ENCODE measurements around the gene PDCL3. TPM values are rescaled to one million over a fixed set of nuclear protein-coding genes. Genes with fewer than 3 reads are reported as not detected.

The PDCL3 gene
- polyA plus RNA-seq, 10 donors, result 30.8 to 43.2 (median 35.9) TPM

GRCh38 chr2:100554798-100555407, 7.9 kb upstream of the PDCL3 start:
- DNase-seq, result no peak

- no peak for DNase-seq
Measured at GRCh38 chr2:100556746-100557145, 6.0 kb upstream of the PDCL3 start.

- no peak for DNase-seq
Measured at GRCh38 chr2:100560216-100560830, 2.5 kb upstream of the PDCL3 start.

- no peak for DNase-seq
Measured at GRCh38 chr2:100561191-100561590, 1.6 kb upstream of the PDCL3 start.

- DNase-seq, result peak in 1 of 3 donors; percentile 15
Measured at GRCh38 chr2:100563407-100564247, 834 bp downstream of the PDCL3 start.

- no peak for DNase-seq
Measured at GRCh38 chr2:100568989-100569388, 6.2 kb downstream of the PDCL3 start.

GRCh38 chr2:100571668-100572067, 8.9 kb downstream of the PDCL3 start:
- DNase-seq, result no peak

- DNase-seq, result no peak
Measured at GRCh38 chr2:100577777-100578176, 15.0 kb downstream of the PDCL3 start.

- DNase-seq, result peak in 1 of 3 donors; percentile 26
Measured at GRCh38 chr2:100580367-100581276, 17.8 kb downstream of the PDCL3 start.

- no peak for DNase-seq
Measured at GRCh38 chr2:100581277-100581612, 18.5 kb downstream of the PDCL3 start.

GRCh38 chr2:100584816-100585215, 22.0 kb downstream of the PDCL3 start:
- DNase-seq, result no peak

GRCh38 chr2:100588071-100588786, 25.4 kb downstream of the PDCL3 start:
- no peak for DNase-seq

- DNase-seq, result no peak
Measured at GRCh38 chr2:100589527-100589926, 26.7 kb downstream of the PDCL3 start.

GRCh38 chr2:100592226-100592625, 29.4 kb downstream of the PDCL3 start:
- DNase-seq, result no peak

- DNase-seq, result no peak
Measured at GRCh38 chr2:100596465-100596864, 33.7 kb downstream of the PDCL3 start.

GRCh38 chr2:100599566-100599965, 36.8 kb downstream of the PDCL3 start:
- no peak for DNase-seq

- DNase-seq, result no peak
Measured at GRCh38 chr2:100601661-100602060, 38.9 kb downstream of the PDCL3 start.

- DNase-seq, result no peak
Measured at GRCh38 chr2:100603414-100603813, 40.6 kb downstream of the PDCL3 start.

GRCh38 chr2:100603948-100604633, 41.3 kb downstream of the PDCL3 start:
- DNase-seq, result peak; percentile 58 to 72 (median 68)

GRCh38 chr2:100606332-100606725, 43.5 kb downstream of the PDCL3 start:
- DNase-seq, result no peak
